GM20000 (cell line): ENCODE data around the gene HHAT.

Source experiments
- DNase-seq: peaks from one replicate; pipeline ENCODE4 v3.0.0; 2012; ENCODE audit warnings: low spot score
- CTCF ChIP-seq: IDR thresholded peaks from 2 replicates; pipeline ENCODE4 v1.5.1; 2012; ENCODE audit warnings: mild to moderate bottlenecking, control low read depth; ENCODE audit errors: extremely low read depth, missing control alignments

The HHAT gene

GRCh38 chr1:210635108-210635507 is 306.4 kb downstream of the HHAT start:
- no peak for TF ChIP-seq CTCF
- DNase-seq, result no peak

GRCh38 chr1:210641582-210641981 is 312.9 kb downstream of the HHAT start:
- no peak for DNase-seq
- no peak for TF ChIP-seq CTCF

GRCh38 chr1:210645582-210646257 is 317.0 kb downstream of the HHAT start:
- TF ChIP-seq CTCF, result no peak
- no peak for DNase-seq

GRCh38 chr1:210646258-210646616 is 317.5 kb downstream of the HHAT start:
- DNase-seq, result no peak
- TF ChIP-seq CTCF, result no peak

- no peak for TF ChIP-seq CTCF
- DNase-seq, result no peak
These were observed 319.0 kb downstream of the HHAT start for GRCh38 chr1:210647406-210648333.

GRCh38 chr1:210648588-210649269 is 320.0 kb downstream of the HHAT start:
- no peak for DNase-seq
- no peak for TF ChIP-seq CTCF

- TF ChIP-seq CTCF, result no peak
- DNase-seq, result no peak
These were observed 321.7 kb downstream of the HHAT start for GRCh38 chr1:210650403-210650802.
